ENCODE measurements around the gene PRLR.

PRLR gene

GRCh38 chr5:35012365-35012764, 217.9 kb downstream of the PRLR start:
- in situ Hi-C loops (cut with MboI; ENCODE audit: low pct_unique_long_range_greater_than_20kb, low sequenced_read_pairs, unreplicated experiment) = no loop called here
- TF ChIP-seq CTCF (IDR thresholded peaks at IDR 0.05; ENCODE audit: extremely low read depth, insufficient read depth, missing control alignments) = no peak

GRCh38 chr5:35010676-35011075, 219.6 kb downstream of the PRLR start:
- no peak for DNase-seq (ENCODE audit: low spot score)
- TF ChIP-seq CTCF (IDR thresholded peaks at IDR 0.05; ENCODE audit: extremely low read depth, insufficient read depth, missing control alignments) = no peak
- in situ Hi-C loops (cut with MboI; ENCODE audit: low pct_unique_long_range_greater_than_20kb, low sequenced_read_pairs, unreplicated experiment) = no loop called here

More at GRCh38 chr5:35012365-35012764, 217.9 kb downstream of the PRLR start:
- DNase-seq (ENCODE audit: low spot score) = no peak

GRCh38 chr5:35009657-35010056, 220.6 kb downstream of the PRLR start:
- in situ Hi-C loops (cut with MboI; ENCODE audit: low pct_unique_long_range_greater_than_20kb, low sequenced_read_pairs, unreplicated experiment) = loop anchor here (10.0 kb wide), 1 partner anchor 55 kb away; no protein-coding TSS in a partner anchor
- TF ChIP-seq CTCF (IDR thresholded peaks at IDR 0.05; ENCODE audit: extremely low read depth, insufficient read depth, missing control alignments) = no peak
- no peak for DNase-seq (ENCODE audit: low spot score)

GRCh38 chr5:35009019-35009418, 221.3 kb downstream of the PRLR start:
- in situ Hi-C loops (cut with MboI; ENCODE audit: low pct_unique_long_range_greater_than_20kb, low sequenced_read_pairs, unreplicated experiment) = loop anchor here (10.0 kb wide), 1 partner anchor 54 kb away; no protein-coding TSS in a partner anchor

GRCh38 chr5:35004771-35005170, 225.5 kb downstream of the PRLR start:
- no peak for TF ChIP-seq CTCF (IDR thresholded peaks at IDR 0.05; ENCODE audit: extremely low read depth, insufficient read depth, missing control alignments)
- in situ Hi-C loops (cut with MboI; ENCODE audit: low pct_unique_long_range_greater_than_20kb, low sequenced_read_pairs, unreplicated experiment) = loop anchor here (10.0 kb wide), 1 partner anchor 50 kb away; no protein-coding TSS in a partner anchor
- no peak for DNase-seq (ENCODE audit: low spot score)

More at GRCh38 chr5:35009019-35009418, 221.3 kb downstream of the PRLR start:
- no peak for DNase-seq (ENCODE audit: low spot score)
- no peak for TF ChIP-seq CTCF (IDR thresholded peaks at IDR 0.05; ENCODE audit: extremely low read depth, insufficient read depth, missing control alignments)

- TF ChIP-seq CTCF (IDR thresholded peaks at IDR 0.05; ENCODE audit: extremely low read depth, insufficient read depth, missing control alignments) = no peak
- in situ Hi-C loops (cut with MboI; ENCODE audit: low pct_unique_long_range_greater_than_20kb, low sequenced_read_pairs, unreplicated experiment) = loop anchor here (10.0 kb wide), 1 partner anchor 49 kb away; no protein-coding TSS in a partner anchor
- no peak for DNase-seq (ENCODE audit: low spot score)
Observed at GRCh38 chr5:35004200-35004599, 226.1 kb downstream of the PRLR start.

Measured in GM13977 (cell line).